GM12875 (cell line): Measurements from ENCODE around the gene MEG3.

Source experiments
- H3K4me3 ChIP-seq: one replicate; pipeline ENCODE4 v1.5.1; 2011; ENCODE audit warnings: low read depth, low read length, control low read depth
- TF ChIP-seq, protein P1 (sequence below): IDR thresholded peaks from 2 replicates; pipeline ENCODE4 v1.5.1; 2011; ENCODE audit warnings: low read depth, mild to moderate bottlenecking, control low read depth, inconsistent platforms, low read length, moderate library complexity, borderline replicate concordance; ENCODE audit not compliant: insufficient read depth

The MEG3 gene

DNA sequence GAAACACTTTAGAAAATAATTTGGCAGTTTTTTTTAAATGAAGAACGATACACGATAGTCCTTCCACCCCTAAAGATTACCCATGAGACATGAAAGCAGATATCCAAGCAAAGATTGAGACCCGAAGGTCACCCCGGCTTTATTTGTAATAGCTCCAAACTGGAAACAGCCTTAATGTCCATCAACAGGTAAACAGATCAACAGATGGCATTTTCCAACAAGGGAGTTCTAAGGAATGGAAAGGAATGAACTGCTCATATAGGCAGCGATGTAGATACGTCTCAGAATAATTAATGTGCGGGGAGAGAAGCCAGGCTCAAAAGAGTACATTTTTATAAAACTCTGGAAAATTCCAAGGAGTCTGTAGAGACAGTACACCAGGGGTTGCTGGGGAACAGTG is 23.7 kb upstream of the MEG3 start:
- no peak overlapping the region for H3K4me3 ChIP-seq
- TF ChIP-seq, protein P1, sequence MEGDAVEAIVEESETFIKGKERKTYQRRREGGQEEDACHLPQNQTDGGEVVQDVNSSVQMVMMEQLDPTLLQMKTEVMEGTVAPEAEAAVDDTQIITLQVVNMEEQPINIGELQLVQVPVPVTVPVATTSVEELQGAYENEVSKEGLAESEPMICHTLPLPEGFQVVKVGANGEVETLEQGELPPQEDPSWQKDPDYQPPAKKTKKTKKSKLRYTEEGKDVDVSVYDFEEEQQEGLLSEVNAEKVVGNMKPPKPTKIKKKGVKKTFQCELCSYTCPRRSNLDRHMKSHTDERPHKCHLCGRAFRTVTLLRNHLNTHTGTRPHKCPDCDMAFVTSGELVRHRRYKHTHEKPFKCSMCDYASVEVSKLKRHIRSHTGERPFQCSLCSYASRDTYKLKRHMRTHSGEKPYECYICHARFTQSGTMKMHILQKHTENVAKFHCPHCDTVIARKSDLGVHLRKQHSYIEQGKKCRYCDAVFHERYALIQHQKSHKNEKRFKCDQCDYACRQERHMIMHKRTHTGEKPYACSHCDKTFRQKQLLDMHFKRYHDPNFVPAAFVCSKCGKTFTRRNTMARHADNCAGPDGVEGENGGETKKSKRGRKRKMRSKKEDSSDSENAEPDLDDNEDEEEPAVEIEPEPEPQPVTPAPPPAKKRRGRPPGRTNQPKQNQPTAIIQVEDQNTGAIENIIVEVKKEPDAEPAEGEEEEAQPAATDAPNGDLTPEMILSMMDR = no peak

DNA sequence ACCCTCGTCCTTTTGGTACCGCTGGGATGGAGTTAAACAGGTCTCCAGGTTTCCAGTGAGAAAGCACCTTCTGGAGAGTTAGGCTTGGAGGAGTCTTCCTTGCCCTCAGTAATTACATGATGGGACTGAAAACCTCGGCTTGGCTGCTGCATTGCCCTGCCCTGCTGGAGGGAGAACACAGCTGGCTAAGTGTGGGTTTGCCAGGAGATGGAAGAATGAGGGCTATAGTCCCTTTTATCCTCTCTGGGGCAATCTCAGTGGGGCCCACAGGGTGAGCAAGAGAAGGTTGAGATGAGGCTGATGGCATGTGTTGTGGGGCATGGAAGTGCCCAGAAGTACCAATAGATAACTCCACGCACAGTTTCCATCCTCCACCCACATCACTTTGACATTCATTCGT is 23.2 kb upstream of the MEG3 start:
- TF ChIP-seq, protein P1 = no peak

DNA sequence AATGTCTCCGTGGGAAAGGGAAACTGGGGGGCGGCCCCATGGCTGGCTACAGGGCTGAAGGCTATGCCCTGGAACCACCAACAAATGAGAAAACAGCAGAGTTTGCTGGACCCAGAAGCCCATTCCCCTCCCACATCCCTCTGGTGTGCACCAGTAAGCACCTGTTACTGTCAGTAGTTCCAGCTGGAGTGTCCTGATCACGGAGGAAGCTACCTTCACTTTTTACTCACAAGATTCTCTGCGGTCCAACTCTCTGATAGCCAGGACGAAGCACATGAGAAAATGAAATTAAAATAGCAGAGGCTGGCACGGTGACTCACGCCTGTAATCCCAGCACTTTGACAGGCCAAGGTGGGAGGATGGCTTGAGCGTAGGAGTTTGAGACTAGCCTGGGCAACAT is 22.7 kb upstream of the MEG3 start:
- no peak overlapping the region for H3K4me3 ChIP-seq
- TF ChIP-seq, protein P1 = no peak

More for the DNA sequence above, 23.2 kb upstream of the MEG3 start:
- no peak overlapping the region for H3K4me3 ChIP-seq

DNA sequence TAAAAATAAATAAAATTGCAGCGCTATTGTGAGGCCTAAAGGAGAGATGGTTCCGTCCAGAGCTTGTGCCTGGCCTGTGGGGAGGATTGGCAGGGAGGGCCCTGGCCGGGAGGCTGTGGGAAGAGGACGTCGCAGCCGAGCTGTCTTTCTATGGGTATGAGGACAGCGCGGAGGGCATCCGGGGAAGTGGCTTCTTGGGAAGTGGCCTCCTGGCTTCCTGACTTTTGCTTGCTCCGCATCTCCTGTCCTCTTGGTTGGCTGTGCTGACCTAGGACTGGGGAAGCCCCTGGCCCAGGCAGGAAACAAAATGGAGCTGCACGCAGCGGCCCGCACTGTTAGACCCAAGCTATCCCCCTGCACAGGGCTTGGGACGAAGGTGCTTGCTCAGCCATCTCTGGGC is 22.2 kb upstream of the MEG3 start:
- TF ChIP-seq, protein P1 = no peak
- no peak overlapping the region for H3K4me3 ChIP-seq

DNA sequence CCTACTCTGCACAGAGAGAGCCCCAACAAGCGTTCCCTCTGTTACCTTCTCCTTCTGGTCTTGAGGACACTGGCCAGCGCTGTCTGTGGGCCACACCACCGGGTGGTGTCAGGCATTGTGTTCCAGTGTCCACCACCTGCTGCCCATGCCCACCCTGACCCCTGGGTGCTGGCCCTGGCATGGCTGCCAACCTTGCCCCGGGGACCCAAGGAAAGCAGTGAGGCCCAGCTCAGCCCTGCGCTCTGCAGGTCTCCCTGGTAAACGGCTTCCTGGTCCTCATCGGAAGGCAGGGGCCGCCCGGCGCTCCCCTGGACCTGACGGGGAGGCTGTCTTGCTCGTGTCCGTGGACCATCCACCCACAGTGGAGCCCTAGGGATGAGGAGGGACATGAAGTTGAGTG is 21.8 kb upstream of the MEG3 start:
- TF ChIP-seq, protein P1 = no peak
- H3K4me3 ChIP-seq = no peak overlapping the region

DNA sequence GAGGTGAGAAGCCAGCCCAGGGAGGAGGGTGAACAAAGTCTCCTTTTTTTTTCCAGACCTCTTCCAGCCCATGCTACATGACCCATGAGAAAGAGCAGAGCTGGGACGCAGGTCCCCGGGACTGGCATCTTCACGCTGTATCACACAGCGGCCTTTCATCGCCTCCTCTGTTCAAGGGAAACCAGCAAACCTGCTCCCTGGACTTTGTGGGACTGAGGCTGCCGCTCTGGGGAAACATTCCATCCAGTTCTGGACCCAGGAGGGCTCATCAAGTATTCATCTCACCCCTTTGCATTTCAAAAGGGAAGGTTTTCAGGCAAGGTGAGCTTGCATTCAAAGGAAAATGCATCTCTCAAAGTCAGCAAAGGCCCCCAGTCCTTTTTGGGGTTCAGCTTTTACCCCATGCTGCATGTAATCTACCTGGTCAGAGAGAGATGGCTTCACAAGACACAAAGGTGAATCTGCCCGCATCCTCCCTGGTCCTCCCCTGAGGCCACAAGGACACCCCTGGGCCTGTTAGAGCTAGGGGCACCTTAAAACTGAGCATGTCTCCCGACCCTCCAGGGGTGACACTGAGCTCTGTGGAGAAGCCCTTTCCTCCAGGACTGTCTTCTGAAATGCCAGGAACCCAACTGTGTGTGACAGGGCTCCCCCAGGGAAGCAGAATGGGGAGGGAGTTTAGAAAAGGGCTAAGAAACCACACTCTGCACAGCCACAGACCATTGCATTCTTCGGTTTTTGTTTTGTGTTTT is 21.2 kb upstream of the MEG3 start:
- TF ChIP-seq, protein P1 = no peak
- no peak overlapping the region for H3K4me3 ChIP-seq

DNA sequence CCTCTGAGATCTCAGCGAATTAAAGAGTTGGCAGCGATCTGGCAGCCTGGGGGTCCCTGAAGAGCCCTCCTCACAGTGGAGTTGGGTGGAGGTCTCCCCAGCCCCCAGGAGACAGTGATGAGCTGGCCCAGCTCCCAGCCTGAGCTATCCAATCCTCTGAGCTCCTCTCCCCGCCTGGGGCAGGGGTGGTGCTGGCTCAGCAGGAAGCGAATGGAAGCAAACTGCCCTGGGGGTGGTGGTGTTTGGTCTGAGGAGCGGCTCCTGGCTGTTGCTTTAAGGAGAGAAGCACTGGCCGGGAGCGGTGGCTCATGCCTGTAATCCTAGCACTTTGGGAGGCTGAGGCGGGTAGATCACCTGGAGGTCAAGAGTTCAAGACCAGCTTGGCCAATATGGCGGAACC is 19.5 kb upstream of the MEG3 start:
- TF ChIP-seq, protein P1 = no peak
- H3K4me3 ChIP-seq = no peak overlapping the region
